GM18526 (cell line): Measurements from ENCODE around the gene MYH14.

Experiments used
- POLR2A ChIP-seq: IDR thresholded peaks from 3 replicates; pipeline ENCODE4 v1.6.1; 2011; ENCODE audit not compliant: insufficient read length; ENCODE audit errors: extremely low read depth

The MYH14 gene

GRCh38 chr19:50181121-50181520, 22.3 kb upstream of the MYH14 start:
- no peak for TF ChIP-seq POLR2A

DNA sequence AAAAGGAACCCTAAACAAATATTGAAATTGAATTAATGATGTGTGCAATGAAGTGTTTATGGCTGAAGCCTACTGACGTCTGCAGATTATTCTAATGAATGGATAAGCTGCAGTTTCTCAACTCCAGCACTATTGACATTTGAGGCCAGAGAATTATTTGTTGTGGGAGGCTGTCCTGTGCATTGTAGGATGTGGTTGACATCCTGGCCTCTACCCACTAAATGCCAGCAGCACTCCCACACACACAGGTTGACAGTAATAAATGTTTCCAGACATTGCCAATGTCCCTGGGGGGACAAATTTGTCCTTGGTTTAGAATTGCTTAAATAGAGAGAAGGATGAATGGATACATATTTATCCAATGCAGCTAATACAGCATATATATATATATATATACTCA, 19.2 kb upstream of the MYH14 start:
- no peak for TF ChIP-seq POLR2A

GRCh38 chr19:50187937-50188336, 15.5 kb upstream of the MYH14 start:
- no peak for TF ChIP-seq POLR2A

- no peak for TF ChIP-seq POLR2A
Measured at GRCh38 chr19:50189331-50189730, 14.1 kb upstream of the MYH14 start.

- no peak for TF ChIP-seq POLR2A
Measured at GRCh38 chr19:50190439-50190891, 13.0 kb upstream of the MYH14 start.

DNA sequence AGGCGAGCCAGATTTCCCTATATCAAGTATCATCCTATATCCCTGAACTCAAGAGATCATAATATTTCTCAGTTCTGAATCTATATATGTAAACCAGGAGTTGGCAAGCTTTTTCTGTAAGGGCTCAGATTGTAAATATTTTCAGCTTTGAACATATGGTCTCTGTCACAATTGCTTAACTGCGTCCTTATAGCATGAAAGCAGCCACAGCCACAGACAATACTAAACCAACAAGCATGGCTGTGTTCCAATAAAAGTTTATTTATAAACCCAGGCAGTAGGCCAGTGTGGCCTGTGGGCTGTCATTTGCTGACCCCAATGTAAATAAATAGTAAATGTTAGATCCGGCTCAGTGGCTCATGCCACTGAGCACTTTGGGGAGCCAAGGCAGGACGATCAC, 12.2 kb upstream of the MYH14 start:
- TF ChIP-seq POLR2A, result no peak

- no peak for TF ChIP-seq POLR2A
Measured at GRCh38 chr19:50192463-50193211, 10.8 kb upstream of the MYH14 start.

DNA sequence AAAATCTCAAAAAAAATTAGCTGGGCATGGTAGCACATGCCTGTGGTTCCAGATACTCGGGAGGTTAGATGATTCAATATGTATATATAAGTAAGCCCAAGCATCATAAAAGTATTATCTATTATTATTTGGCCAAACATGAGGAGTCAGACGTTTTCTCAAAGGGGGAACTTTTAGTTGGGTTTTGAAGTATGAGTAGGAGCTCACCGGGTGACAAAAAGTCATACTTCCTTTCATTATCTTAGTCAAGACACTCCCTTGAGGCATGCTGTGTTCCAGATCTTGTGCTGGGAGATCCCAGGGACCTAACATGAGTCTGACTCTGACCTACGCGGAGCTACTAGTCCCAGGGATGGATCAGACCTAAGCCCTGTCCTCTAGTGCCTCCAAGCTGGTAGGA, 8.2 kb upstream of the MYH14 start:
- no peak for TF ChIP-seq POLR2A

- no peak for TF ChIP-seq POLR2A
Measured at GRCh38 chr19:50196322-50196932, 7.0 kb upstream of the MYH14 start.

DNA sequence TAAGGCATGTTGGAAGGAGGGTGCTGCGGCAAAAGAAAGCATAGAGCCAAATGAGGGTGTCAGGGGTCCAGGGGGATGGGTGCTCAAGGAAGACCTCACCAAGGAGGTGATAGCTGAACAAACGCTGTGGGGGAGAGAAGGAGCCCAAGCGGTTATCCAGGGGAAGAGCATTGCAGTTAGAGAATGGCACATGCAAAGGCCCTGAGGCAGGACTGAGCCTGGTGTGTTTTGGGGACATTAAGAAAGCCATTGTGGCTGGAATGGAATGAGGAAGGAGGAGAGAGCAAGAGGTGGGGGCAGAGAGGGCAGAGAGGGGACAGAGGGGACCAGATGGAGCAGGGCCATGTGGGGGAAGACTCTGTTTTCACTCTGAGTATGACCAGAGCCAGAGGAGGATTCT, 6.1 kb upstream of the MYH14 start:
- no peak for TF ChIP-seq POLR2A

- TF ChIP-seq POLR2A, result no peak
Measured at GRCh38 chr19:50198431-50199258, 4.8 kb upstream of the MYH14 start.

- no peak for TF ChIP-seq POLR2A
Measured at GRCh38 chr19:50199259-50199555, 4.2 kb upstream of the MYH14 start.

DNA sequence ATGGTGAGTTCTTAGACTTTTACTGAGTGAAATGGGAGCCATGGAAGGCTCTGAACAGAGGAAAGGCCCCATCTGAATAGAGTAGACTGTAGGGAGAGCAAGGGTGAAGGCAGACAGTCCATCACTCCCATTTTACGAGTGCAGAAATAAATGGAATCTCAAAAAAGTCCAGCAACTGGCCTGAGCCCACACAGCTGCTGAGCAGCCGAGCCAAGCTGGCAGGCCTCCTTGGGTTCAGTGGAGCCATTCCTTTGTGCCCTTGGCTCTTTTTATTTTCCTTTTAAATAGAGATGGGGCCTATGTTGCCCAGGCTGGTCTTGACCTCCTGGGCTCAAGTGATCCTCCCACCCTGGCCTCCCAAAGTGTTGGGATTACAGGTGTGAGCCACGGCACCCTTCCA, 1.0 kb upstream of the MYH14 start:
- TF ChIP-seq POLR2A, result no peak

- no peak for TF ChIP-seq POLR2A
Measured at GRCh38 chr19:50202962-50203280, 501 bp upstream of the MYH14 start.

GRCh38 chr19:50204081-50204428, 633 bp downstream of the MYH14 start:
- TF ChIP-seq POLR2A, result no peak
